ENCODE measurements around the gene RGPD3.
A peak's percentile ranks its signal among the peaks of the same experiment; 100 is the strongest.
"Not testable (repeated sequence)": the region's sequence is repeated elsewhere in the genome, so short reads cannot be mapped to it uniquely, and the experiment has no call there.

GRCh38 chr2:106470658-106471057 lies 2.4 kb upstream of the RGPD3 start:
- TF ChIP-seq CTCF (IDR thresholded peaks at IDR 0.05) = peak; percentile 30
- not testable (repeated sequence) for TF ChIP-seq EZH2 (IDR thresholded peaks at IDR 0.05; ENCODE audit: borderline replicate concordance, insufficient read depth, low read depth, low read length, poor library complexity, severe bottlenecking)

Data from B cell (primary cell).